HL-60 (cell line): ENCODE results near the gene HNRNPLL.

Experiments
- GABPA ChIP-seq: IDR thresholded peaks from 2 replicates; pipeline ENCODE4 v1.6.1; 2012; ENCODE audit warnings: low read depth
- TF ChIP-seq, protein P1 (sequence below): IDR thresholded peaks from one replicate; pipeline ENCODE4 v1.5.1; 2011; ENCODE audit warnings: low read length, control low read depth, inconsistent platforms; ENCODE audit not compliant: insufficient read depth
- TF ChIP-seq, protein P2 (sequence below): IDR thresholded peaks from 2 replicates; pipeline ENCODE4 v1.6.1; 2012; ENCODE audit warnings: low read depth; ENCODE audit not compliant: insufficient replicate concordance

DNA sequence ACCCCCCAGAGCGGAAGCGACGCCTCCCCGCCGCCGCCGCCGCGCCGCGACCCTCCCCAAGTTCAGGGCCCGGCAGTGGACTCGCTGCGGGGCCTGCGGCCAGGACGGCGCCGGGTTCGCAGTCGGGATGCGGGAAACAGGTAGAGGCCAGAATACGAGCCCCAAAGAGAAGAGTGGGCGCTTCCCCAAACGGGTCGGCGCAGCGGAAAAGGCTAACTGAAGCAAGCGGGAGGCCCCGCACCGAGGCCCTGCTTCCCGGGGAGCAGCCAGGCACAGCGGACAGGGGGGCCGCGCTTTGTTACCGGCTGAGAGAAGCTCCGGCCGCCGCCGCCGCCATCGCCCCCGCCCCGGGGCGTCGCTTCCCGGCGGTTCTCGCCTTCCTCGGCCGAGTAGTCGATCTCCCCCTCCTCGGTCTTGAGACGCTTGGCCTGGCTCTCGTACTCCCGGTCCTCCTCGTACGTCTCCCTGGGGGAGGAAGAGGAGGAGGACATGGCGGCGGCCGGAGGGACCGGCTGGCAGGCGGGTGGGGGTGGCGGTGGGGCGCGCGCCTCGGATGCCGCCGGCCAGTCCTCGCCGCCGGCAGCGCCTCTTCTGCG, 494 bp downstream of the HNRNPLL start:
- TF ChIP-seq, protein P1, sequence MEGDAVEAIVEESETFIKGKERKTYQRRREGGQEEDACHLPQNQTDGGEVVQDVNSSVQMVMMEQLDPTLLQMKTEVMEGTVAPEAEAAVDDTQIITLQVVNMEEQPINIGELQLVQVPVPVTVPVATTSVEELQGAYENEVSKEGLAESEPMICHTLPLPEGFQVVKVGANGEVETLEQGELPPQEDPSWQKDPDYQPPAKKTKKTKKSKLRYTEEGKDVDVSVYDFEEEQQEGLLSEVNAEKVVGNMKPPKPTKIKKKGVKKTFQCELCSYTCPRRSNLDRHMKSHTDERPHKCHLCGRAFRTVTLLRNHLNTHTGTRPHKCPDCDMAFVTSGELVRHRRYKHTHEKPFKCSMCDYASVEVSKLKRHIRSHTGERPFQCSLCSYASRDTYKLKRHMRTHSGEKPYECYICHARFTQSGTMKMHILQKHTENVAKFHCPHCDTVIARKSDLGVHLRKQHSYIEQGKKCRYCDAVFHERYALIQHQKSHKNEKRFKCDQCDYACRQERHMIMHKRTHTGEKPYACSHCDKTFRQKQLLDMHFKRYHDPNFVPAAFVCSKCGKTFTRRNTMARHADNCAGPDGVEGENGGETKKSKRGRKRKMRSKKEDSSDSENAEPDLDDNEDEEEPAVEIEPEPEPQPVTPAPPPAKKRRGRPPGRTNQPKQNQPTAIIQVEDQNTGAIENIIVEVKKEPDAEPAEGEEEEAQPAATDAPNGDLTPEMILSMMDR = no peak
- TF ChIP-seq, protein P2, sequence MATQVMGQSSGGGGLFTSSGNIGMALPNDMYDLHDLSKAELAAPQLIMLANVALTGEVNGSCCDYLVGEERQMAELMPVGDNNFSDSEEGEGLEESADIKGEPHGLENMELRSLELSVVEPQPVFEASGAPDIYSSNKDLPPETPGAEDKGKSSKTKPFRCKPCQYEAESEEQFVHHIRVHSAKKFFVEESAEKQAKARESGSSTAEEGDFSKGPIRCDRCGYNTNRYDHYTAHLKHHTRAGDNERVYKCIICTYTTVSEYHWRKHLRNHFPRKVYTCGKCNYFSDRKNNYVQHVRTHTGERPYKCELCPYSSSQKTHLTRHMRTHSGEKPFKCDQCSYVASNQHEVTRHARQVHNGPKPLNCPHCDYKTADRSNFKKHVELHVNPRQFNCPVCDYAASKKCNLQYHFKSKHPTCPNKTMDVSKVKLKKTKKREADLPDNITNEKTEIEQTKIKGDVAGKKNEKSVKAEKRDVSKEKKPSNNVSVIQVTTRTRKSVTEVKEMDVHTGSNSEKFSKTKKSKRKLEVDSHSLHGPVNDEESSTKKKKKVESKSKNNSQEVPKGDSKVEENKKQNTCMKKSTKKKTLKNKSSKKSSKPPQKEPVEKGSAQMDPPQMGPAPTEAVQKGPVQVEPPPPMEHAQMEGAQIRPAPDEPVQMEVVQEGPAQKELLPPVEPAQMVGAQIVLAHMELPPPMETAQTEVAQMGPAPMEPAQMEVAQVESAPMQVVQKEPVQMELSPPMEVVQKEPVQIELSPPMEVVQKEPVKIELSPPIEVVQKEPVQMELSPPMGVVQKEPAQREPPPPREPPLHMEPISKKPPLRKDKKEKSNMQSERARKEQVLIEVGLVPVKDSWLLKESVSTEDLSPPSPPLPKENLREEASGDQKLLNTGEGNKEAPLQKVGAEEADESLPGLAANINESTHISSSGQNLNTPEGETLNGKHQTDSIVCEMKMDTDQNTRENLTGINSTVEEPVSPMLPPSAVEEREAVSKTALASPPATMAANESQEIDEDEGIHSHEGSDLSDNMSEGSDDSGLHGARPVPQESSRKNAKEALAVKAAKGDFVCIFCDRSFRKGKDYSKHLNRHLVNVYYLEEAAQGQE = no peak
- no peak; the same call in 1 of the 2 replicates for TF ChIP-seq GABPA
